ENCODE results near the gene CREBBP. TPM values are rescaled to one million over a fixed set of nuclear protein-coding genes. Genes with fewer than 3 reads are reported as not detected.

The CREBBP gene
- total RNA-seq, 6 donors from 2014 or later: 54.1 to 175 (median 99.2) TPM

DNA sequence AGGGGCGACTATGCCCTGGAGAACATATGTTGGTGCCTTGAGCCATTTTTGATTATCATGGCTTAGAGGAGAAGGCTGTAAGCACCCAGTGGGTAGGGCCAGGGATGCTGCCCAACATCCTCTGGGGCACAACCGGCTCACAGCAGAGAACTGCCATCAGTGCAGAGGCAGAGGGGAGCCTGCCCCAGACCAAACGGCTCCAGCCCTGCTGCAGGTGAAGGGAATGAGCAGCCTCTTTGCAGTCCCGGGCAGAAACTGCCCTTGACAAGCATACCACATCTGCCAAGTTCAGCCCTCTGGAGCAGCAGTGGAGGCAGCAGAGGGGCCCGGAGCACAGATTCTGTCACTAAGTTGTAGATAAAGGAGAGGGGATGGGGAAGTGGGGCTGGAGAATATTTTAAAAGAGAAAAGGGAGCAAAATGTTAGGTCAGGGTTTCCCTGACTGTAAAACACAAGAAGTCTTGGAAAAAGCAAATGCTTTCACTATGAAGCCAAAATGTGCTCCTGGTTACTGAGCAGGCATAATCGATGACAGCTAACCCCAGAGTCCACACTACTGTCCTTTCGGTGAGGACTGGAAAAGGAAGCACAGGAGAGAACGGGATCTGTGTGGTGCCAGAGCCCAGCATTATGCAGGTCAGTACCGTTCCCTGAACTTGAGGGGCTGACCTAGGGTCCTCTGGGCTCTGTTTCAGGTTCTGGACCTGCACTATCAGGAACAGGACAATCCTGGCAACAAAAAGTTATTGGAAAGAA is 72.0 kb downstream of the CREBBP start:
- Histone ChIP-seq H3K4me3 (no peak overlapping the region), H3K4me1 (peaks cover 19 to 49% (median 35%) of the 10 kb centered on the region in 4 donors), H3K27ac (no peak overlapping the region), H3K27me3 (no peaks in the 10 kb centered on the region), H3K36me3 (peaks cover 0 to 22% (median 13%) of the 10 kb centered on the region in 4 donors), H3K9me3 (no peaks in the 10 kb centered on the region)
- TF ChIP-seq POLR2A (IDR thresholded peaks at IDR 0.05) (no peak), EP300 (IDR thresholded peaks at IDR 0.05) (no peak), POLR2AphosphoS5 (IDR thresholded peaks at IDR 0.05) (no peak)
- TF ChIP-seq, protein P1, sequence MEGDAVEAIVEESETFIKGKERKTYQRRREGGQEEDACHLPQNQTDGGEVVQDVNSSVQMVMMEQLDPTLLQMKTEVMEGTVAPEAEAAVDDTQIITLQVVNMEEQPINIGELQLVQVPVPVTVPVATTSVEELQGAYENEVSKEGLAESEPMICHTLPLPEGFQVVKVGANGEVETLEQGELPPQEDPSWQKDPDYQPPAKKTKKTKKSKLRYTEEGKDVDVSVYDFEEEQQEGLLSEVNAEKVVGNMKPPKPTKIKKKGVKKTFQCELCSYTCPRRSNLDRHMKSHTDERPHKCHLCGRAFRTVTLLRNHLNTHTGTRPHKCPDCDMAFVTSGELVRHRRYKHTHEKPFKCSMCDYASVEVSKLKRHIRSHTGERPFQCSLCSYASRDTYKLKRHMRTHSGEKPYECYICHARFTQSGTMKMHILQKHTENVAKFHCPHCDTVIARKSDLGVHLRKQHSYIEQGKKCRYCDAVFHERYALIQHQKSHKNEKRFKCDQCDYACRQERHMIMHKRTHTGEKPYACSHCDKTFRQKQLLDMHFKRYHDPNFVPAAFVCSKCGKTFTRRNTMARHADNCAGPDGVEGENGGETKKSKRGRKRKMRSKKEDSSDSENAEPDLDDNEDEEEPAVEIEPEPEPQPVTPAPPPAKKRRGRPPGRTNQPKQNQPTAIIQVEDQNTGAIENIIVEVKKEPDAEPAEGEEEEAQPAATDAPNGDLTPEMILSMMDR (IDR thresholded peaks at IDR 0.05): no peak
- DNase-seq (no peak), ATAC-seq (ENCODE audit: low FRiP score in 2 of 2) (no peak)
- WGBS, 2 donors: 90 to 92% methylated on average over 8 to 9 of the region's 9 CpGs

DNA sequence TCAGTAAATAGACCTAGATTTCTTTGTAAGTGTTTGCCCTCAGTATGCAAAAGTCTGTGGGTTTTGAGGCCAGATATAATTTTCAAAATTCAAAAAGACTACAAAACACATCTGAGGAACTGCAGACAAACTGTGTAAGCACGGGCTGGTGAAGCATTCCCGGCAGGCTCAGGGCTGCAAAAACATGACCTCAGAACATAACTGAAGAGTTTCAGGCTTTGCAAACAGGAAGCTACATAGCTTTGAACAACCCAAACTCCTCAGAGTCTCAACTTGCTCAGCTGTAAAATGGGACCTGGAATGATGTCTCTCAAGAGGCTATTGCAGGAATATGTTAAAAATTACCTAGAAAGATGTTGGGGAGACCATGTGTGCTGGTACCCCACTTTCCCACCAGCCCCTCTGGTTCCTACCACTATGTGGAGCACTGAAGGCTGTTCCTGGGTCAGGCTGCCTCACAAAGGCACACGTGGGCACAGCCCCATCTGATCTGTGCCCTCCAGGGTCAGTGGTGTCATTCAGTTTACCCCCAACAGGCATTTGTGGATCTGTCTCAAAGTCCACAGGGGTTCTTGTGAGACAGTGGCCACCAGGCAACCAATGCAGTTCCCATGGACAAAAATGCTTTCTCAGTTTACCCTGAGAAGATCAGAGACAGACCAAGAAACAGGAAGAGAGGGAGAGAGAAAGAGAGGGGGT is 72.9 kb downstream of the CREBBP start:
- ATAC-seq (ENCODE audit: low FRiP score in 2 of 2) (no peak), DNase-seq (no peak)
- TF ChIP-seq, protein P1 (IDR thresholded peaks at IDR 0.05): no peak
- TF ChIP-seq EP300 (IDR thresholded peaks at IDR 0.05) (no peak), POLR2A (IDR thresholded peaks at IDR 0.05) (no peak), POLR2AphosphoS5 (IDR thresholded peaks at IDR 0.05) (no peak)
- Histone ChIP-seq H3K36me3 (peaks cover 0 to 25% (median 13%) of the 10 kb centered on the region in 4 donors), H3K4me1 (peaks cover 22 to 42% (median 28%) of the 10 kb centered on the region in 4 donors), H3K9me3 (no peaks in the 10 kb centered on the region), H3K27me3 (no peaks in the 10 kb centered on the region), H3K4me3 (no peak overlapping the region), H3K27ac (no peak overlapping the region)
- WGBS, 2 donors: 42 to 60% methylated on average over 3 of the region's 3 CpGs

DNA sequence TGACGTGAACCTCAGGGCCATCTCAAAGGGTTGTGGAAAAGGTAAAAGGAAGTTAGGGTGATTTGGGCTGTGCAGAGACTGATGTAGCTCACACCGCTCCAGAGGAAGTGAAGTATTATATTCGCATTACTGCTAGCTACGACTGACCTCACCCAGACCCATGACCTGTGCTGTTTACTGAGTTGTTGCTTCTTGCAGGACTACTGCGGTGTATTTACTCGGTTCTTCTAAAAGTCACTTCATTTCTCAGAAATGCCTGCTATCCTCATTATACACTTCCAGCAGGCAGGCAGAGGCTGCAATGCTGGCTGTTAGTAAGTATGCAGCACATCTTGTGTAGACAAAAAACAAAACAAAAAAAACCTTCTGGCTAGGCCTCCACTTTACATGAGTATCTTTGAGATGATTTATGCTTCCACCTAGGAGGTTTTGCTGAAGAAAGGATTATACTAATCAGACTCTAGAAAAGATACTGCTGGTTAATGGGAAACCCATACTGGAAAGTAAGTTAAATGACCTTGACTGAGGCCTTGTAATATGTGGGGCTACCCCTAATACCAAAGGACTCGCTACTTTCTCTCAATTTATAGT is 76.0 kb downstream of the CREBBP start:
- H3K27me3 ChIP-seq: no peaks in the 10 kb centered on the region
- TF ChIP-seq EP300 (IDR thresholded peaks at IDR 0.05): no peak
- TF ChIP-seq, protein P1 (IDR thresholded peaks at IDR 0.05): no peak
- no peak for TF ChIP-seq POLR2AphosphoS5 (IDR thresholded peaks at IDR 0.05)
- no peak for TF ChIP-seq POLR2A (IDR thresholded peaks at IDR 0.05)
- H3K36me3 ChIP-seq: peaks cover 0 to 16% (median 7%) of the 10 kb centered on the region in 4 donors
- H3K4me3 ChIP-seq: no peak overlapping the region
- peaks cover 16 to 31% (median 25%) of the 10 kb centered on the region in 4 donors for H3K4me1 ChIP-seq
- H3K27ac ChIP-seq: no peak overlapping the region
- no peak for ATAC-seq (ENCODE audit: low FRiP score in 2 of 2)
- DNase-seq: no peak
- H3K9me3 ChIP-seq: no peaks in the 10 kb centered on the region
- 53 to 54% methylated on average over 7 of the region's 7 CpGs for WGBS, 2 donors

DNA sequence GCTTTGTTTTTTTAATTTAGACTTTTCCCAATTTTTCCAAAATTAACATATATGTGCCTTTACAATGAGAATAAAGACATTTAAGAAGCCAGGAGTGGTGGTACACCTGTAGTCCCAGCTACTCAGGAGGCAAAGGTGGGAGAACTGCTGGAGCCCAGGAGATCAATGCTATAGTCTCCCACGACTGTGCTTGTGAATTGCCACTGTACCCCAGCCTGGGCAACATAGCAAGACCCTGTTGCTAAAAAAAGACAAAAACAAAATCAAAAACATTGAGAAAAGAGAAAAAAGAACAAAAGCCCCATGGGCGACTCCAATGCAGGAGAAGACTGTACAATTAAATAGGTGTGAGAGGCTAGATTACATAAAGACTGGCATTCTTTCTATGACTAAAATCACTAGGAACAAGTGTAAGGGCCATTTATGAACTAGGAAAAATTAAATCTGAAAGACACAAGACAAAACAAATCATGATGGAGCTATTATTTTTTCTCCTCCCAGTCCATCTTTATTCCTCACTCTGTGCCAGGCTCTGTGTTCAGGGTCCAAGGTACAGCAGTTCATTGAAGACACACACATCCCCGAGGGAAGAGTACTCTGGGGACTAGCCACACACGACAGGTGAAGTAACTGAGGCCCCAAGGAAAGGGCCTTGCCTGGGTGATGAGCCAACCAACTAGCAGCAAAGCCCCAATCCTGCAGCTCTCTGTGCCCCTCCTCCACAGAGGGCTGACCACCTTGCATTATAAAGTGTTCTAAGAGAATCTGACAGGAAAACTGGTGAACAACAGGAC is 79.8 kb downstream of the CREBBP start:
- 89 to 96% methylated on average over 4 of the region's 4 CpGs for WGBS, 2 donors
- Histone ChIP-seq H3K4me3 (no peak overlapping the region), H3K27me3 (no peaks in the 10 kb centered on the region), H3K27ac (no peak overlapping the region), H3K4me1 (peaks cover 26 to 41% (median 37%) of the 10 kb centered on the region in 4 donors), H3K9me3 (no peaks in the 10 kb centered on the region), H3K36me3 (peaks cover 0 to 3% (median 0%) of the 10 kb centered on the region in 4 donors)
- TF ChIP-seq, protein P1 (IDR thresholded peaks at IDR 0.05): no peak
- no peak for ATAC-seq (ENCODE audit: low FRiP score in 2 of 2)
- no peak for DNase-seq

All from upper lobe of left lung (tissue), 6 donors.